BLaER1 treated with 17β-estradiol and CSF1 and Interleukin-3, amounts not matched to agents 10 nM and 100 nM (cell line): Measurements from ENCODE around the gene CCDC91.

ENCODE experiments used
- H3K27ac ChIP-seq, 11 experiments: shearing (Covaris generic); formaldehyde crosslinking; 2 replicates each; pipeline ENCODE4 v1.8.1; 2022
- H3K27me3 ChIP-seq, 11 experiments: shearing (Covaris generic); formaldehyde crosslinking; 2 replicates each; pipeline ENCODE4 v1.8.1; 2022
- H3K36me3 ChIP-seq, 11 experiments: shearing (Covaris generic); formaldehyde crosslinking; 2 replicates each; pipeline ENCODE4 v1.8.1; 2022
- H3K4me1 ChIP-seq, 10 experiments: shearing (Covaris generic); formaldehyde crosslinking; 2 replicates each; pipeline ENCODE4 v1.8.1; 2022
- H3K4me2 ChIP-seq, 11 experiments: shearing (Covaris generic); formaldehyde crosslinking; 2 replicates each; pipeline ENCODE4 v1.8.1; 2022
- H3K4me3 ChIP-seq, 10 experiments: shearing (Covaris generic); formaldehyde crosslinking; 2 replicates each; pipeline ENCODE4 v1.8.1; 2022
- H3K9ac ChIP-seq, 11 experiments: shearing (Covaris generic); formaldehyde crosslinking; 2 replicates each; pipeline ENCODE4 v1.8.1; 2022
- H3K9me3 ChIP-seq, 11 experiments: shearing (Covaris generic); formaldehyde crosslinking; replicated peaks in 1 of 11; 2 replicates each; pipeline ENCODE4 v1.8.1; 2022
- H4K20me1 ChIP-seq, 11 experiments: shearing (Covaris generic); formaldehyde crosslinking; 2 replicates each; pipeline ENCODE4 v1.8.1; 2022
- Cebpa-rat ChIP-seq, 11 experiments: shearing (Covaris generic); IDR thresholded peaks; 2 replicates each; pipeline ENCODE4 v1.8.1; 2022

Gene CCDC91

DNA sequence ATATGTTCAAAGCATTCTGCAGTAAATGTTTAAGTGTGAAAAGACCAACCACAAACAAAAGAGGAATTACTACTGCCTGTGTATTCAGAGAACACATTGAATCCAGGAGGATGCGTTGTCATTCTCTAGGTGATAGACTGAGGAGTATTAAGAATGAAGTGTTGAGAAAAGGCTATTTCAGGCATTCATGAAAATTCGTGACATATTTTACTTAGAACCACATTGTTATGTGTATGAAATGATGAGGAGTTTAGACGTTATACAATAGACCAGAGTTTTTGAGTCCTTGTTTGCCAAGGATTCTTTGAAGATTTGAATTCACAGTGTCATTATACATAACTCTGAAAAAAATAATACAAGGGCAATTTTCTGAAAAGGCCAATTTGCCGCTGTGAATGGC lies 251.8 kb downstream of the CCDC91 start:
- Histone ChIP-seq H3K27me3 (no peaks in the 10 kb centered on the region), H3K9me3 (no peaks in the 10 kb centered on the region), H3K4me2 (no peak overlapping the region), H3K4me1 (peaks cover 0 to 12% (median 2%) of the 10 kb centered on the region in 10 experiments; a peak in 5 of 20 replicates), H3K36me3 (no peaks in the 10 kb centered on the region), H3K27ac (no peak overlapping the region), H4K20me1 (no peaks in the 10 kb centered on the region), H3K9ac (no peak overlapping the region), H3K4me3 (no peak overlapping the region)
- no peak for TF ChIP-seq Cebpa-rat (IDR thresholded peaks at IDR 0.05)

GRCh38 chr12:28443337-28443736 lies 253.1 kb downstream of the CCDC91 start:
- no peaks in the 10 kb centered on the region for H3K27me3 ChIP-seq
- H3K4me2 ChIP-seq, result peak overlapping the region in 3 of 11 experiments; percentile 20 to 37 (median 25); a peak in 6 of 22 replicates
- H4K20me1 ChIP-seq, result no peaks in the 10 kb centered on the region
- no peak for TF ChIP-seq Cebpa-rat (IDR thresholded peaks at IDR 0.05)
- H3K9me3 ChIP-seq, result no peaks in the 10 kb centered on the region
- no peak overlapping the region for H3K27ac ChIP-seq
- no peaks in the 10 kb centered on the region for H3K36me3 ChIP-seq
- no peak overlapping the region for H3K9ac ChIP-seq
- H3K4me3 ChIP-seq, result no peak overlapping the region
- H3K4me1 ChIP-seq, result peaks cover 0 to 12% (median 2%) of the 10 kb centered on the region in 10 experiments; a peak in 5 of 20 replicates

GRCh38 chr12:28446031-28446430 lies 255.8 kb downstream of the CCDC91 start:
- Histone ChIP-seq H3K4me1 (peaks cover 0 to 12% (median 2%) of the 10 kb centered on the region in 10 experiments; a peak in 5 of 20 replicates), H3K27ac (no peak overlapping the region), H3K4me2 (no peak overlapping the region), H4K20me1 (no peaks in the 10 kb centered on the region), H3K36me3 (no peaks in the 10 kb centered on the region; a peak in 1 of 22 replicates), H3K27me3 (no peaks in the 10 kb centered on the region), H3K4me3 (no peak overlapping the region), H3K9ac (no peak overlapping the region), H3K9me3 (no peaks in the 10 kb centered on the region)
- no peak for TF ChIP-seq Cebpa-rat (IDR thresholded peaks at IDR 0.05)

DNA sequence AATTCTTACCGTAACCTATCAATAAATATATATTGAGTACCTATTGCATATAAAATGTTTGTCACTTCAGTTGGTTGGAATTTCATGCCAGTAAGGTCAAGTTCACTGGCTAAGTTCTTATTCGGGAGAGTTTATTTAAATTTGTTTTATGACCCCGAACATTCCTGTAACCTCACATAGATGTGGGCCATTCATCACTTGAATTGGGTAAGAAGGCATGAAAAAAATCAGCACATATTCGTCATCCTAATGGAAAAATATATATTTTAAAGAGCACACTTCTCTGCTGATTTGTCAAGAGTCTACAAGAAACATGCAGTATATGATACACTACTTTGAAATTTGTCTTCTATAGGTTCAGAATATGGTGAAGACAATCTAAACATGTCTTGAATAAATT lies 263.4 kb downstream of the CCDC91 start:
- Histone ChIP-seq H3K36me3 (peaks cover 0 to 14% (median 0%) of the 10 kb centered on the region in 11 experiments; a peak in 6 of 22 replicates), H4K20me1 (no peaks in the 10 kb centered on the region), H3K27ac (no peak overlapping the region), H3K9ac (no peak overlapping the region), H3K4me1 (peaks cover 3 to 18% (median 12%) of the 10 kb centered on the region in 10 experiments; a peak in 16 of 20 replicates), H3K4me2 (no peak overlapping the region), H3K9me3 (no peaks in the 10 kb centered on the region), H3K4me3 (no peak overlapping the region), H3K27me3 (no peaks in the 10 kb centered on the region)
- no peak for TF ChIP-seq Cebpa-rat (IDR thresholded peaks at IDR 0.05)

- Histone ChIP-seq H3K9me3 (no peaks in the 10 kb centered on the region), H4K20me1 (no peaks in the 10 kb centered on the region), H3K27me3 (no peaks in the 10 kb centered on the region), H3K4me3 (no peak overlapping the region), H3K27ac (0 out of 22 replicates have a peak overlapping the region, but pooled peaks of 1 of the 11 experiments have one; percentile 7), H3K36me3 (peaks cover 0 to 26% (median 0%) of the 10 kb centered on the region in 11 experiments; a peak in 6 of 22 replicates), H3K9ac (no peak overlapping the region), H3K4me1 (peaks cover 3 to 27% (median 18%) of the 10 kb centered on the region in 10 experiments; a peak in 18 of 20 replicates), H3K4me2 (peak overlapping the region in 10 of 11 experiments; percentile 12 to 76 (median 36); a peak in 16 of 22 replicates)
- no peak for TF ChIP-seq Cebpa-rat (IDR thresholded peaks at IDR 0.05)
These were observed 266.9 kb downstream of the CCDC91 start for GRCh38 chr12:28456934-28457710.

DNA sequence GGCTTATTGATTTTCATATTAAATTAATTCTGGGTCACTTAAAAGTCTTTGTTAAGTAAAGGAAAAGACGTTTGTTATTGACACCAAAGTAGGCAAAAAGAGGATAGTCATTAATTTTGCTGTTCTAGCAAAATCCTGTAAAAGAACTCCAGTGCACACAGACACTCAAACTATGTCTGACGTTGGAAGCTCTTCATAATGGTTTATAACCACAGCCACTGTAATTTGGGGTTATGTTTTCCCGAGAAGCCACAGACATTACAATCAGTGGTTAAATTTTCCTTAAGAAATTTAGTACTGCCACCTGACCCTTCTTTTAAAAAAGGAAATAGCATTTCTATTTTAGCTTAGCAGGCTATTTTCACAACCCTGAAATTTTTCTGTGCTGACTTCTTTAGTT lies 267.5 kb downstream of the CCDC91 start:
- Histone ChIP-seq H3K4me3 (no peak overlapping the region), H3K9ac (no peak overlapping the region), H3K27me3 (no peaks in the 10 kb centered on the region), H3K36me3 (peaks cover 0 to 26% (median 0%) of the 10 kb centered on the region in 11 experiments; a peak in 6 of 22 replicates), H3K9me3 (no peaks in the 10 kb centered on the region), H3K27ac (0 out of 22 replicates have a peak overlapping the region, but pooled peaks of 1 of the 11 experiments have one; percentile 7), H3K4me2 (peak overlapping the region; percentile 14 to 76 (median 35); a peak in 17 of 22 replicates), H4K20me1 (no peaks in the 10 kb centered on the region), H3K4me1 (peaks cover 3 to 27% (median 18%) of the 10 kb centered on the region in 10 experiments; a peak in 18 of 20 replicates)
- no peak for TF ChIP-seq Cebpa-rat (IDR thresholded peaks at IDR 0.05)

- Histone ChIP-seq H3K4me1 (peaks cover 3 to 27% (median 18%) of the 10 kb centered on the region in 10 experiments; a peak in 18 of 20 replicates), H3K9me3 (peaks cover 0 to 7% (median 0%) of the 10 kb centered on the region in 11 experiments; a peak in 2 of 22 replicates), H3K36me3 (peaks cover 0 to 33% (median 9%) of the 10 kb centered on the region in 11 experiments; a peak in 14 of 22 replicates), H3K27me3 (no peaks in the 10 kb centered on the region), H3K4me3 (no peak overlapping the region), H3K4me2 (peak overlapping the region in 1 of 11 experiments; percentile 57; a peak in 3 of 22 replicates), H3K27ac (no peak overlapping the region), H4K20me1 (no peaks in the 10 kb centered on the region), H3K9ac (no peak overlapping the region)
- TF ChIP-seq Cebpa-rat (IDR thresholded peaks at IDR 0.05), result no peak
These were observed 269.2 kb downstream of the CCDC91 start for GRCh38 chr12:28459481-28459880.

DNA sequence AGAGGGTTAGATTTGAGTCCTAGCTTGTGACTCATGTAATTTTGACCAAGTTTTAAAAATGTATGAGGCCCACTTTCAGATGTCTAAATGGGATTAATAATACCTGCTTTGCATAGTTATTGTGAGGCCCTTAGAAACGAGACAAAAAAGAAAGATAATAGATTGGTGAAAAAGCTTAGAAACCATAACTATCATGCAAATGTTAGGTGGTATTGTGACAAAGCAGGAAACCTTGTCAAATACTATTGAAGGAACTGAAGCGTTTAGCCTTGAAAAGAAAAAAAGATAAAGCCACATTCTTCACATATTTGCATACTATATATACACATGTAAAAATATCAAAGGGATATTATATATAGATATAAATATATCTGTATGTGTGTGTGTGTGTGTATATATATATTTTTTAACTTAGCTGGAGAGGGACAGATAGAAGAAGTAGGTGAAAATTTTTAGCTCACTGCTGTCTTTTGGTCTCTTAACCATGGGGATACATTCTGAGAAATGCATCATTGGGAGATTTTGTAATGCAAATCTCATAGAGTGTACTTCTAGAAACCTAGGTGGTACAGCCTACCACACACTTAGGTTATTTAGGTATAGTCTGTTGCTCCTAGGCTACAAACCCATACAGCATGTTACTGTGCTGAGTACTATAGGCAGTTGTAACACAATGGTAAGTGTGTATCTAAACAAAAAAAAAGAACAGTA lies 270.3 kb downstream of the CCDC91 start:
- peak overlapping the region in 1 of 11 experiments; percentile 6; a peak in 1 of 22 replicates for H3K27ac ChIP-seq
- H3K9ac ChIP-seq, result no peak overlapping the region
- H3K4me3 ChIP-seq, result no peak overlapping the region
- peaks cover 0 to 14% (median 0%) of the 10 kb centered on the region in 11 experiments; a peak in 2 of 22 replicates for H3K9me3 ChIP-seq
- peaks cover 0 to 38% (median 16%) of the 10 kb centered on the region in 11 experiments; a peak in 15 of 22 replicates for H3K36me3 ChIP-seq
- TF ChIP-seq Cebpa-rat (IDR thresholded peaks at IDR 0.05), result no peak
- H3K4me2 ChIP-seq, result peak overlapping the region in 6 of 11 experiments; percentile 8 to 57 (median 24); a peak in 10 of 22 replicates
- no peaks in the 10 kb centered on the region for H3K27me3 ChIP-seq
- H4K20me1 ChIP-seq, result no peaks in the 10 kb centered on the region
- H3K4me1 ChIP-seq, result peaks cover 3 to 27% (median 18%) of the 10 kb centered on the region in 10 experiments; a peak in 18 of 20 replicates
